ENCODE measurements around the gene ITGA5.
A peak's percentile ranks its signal among the peaks of the same experiment; 100 is the strongest.

ITGA5 gene

GRCh38 chr12:54412786-54413185 lies 6.3 kb downstream of the ITGA5 start:
- no peak for DNase-seq (ENCODE audit: low read depth in 2 of 3, low spot score in 1 of 3)

DNA sequence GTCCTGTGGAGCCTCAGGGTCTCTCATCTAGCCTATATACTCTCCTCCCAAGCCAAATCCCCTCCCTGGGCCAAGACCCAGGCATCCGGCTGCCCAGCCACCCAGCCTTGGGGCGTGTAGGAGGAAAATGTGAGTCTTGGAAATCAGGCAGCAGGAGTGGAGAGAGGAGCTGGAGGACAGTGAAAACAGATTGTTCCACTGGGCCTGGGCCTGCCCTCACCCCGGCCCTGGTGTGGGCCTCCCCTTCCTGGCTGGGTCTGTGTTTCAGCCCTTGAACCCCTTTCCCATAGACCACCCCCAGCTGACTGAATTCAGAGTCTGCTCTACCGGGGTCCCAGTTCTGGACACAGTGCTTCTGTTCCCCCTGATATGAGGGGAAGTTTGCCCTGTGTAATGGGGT lies 6.7 kb downstream of the ITGA5 start:
- DNase-seq (ENCODE audit: low read depth in 2 of 3, low spot score in 1 of 3) = no peak

- DNase-seq (ENCODE audit: low read depth in 2 of 3, low spot score in 1 of 3) = peak; percentile 33 to 68 (median 46)
Observed at GRCh38 chr12:54411391-54412241, 7.5 kb downstream of the ITGA5 start.

GRCh38 chr12:54409267-54409666 lies 9.8 kb downstream of the ITGA5 start:
- no peak for DNase-seq (ENCODE audit: low read depth in 2 of 3, low spot score in 1 of 3)

GRCh38 chr12:54407183-54407905 lies 11.7 kb downstream of the ITGA5 start:
- DNase-seq (ENCODE audit: low read depth in 2 of 3, low spot score in 1 of 3) = no peak

DNA sequence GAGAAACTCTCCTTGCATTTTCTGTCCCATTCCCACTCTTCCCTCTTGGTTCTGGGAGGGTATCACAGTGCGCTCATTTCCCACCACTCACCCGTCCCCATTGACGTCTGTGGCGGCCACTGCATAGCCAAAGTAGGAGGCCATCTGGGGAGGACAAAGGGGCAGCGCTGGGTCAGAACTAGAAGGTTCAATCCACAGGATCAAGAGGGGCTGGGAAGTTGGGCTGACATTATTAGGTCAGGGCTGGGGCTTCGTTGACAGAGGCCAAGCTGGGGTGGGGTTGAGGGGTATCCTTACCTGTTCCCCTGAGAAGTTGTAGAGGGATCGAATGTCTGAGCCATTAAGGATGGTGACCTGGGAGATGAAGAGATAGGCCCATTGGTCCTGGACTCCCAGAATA lies 13.5 kb downstream of the ITGA5 start:
- DNase-seq (ENCODE audit: low read depth in 2 of 3, low spot score in 1 of 3) = no peak

DNA sequence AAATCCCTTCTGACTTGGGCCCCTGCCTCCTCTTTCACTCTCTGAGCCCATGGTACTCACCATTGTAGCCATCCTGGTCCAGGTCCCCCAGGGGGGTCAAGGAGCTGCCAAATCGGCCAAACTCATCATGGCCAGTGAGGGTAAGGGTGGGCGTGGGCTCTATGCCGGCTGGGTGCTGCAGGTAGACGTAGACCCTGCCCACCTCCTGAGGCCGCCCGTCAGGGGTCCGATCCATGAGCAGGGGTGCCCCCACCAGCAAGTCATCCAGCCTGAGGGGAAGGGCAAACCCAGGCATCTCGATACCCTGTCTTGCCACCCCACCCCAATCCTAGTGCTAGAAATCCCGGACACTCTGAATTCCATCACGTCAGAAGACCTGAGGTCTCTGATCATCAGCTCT lies 14.0 kb downstream of the ITGA5 start:
- no peak for DNase-seq (ENCODE audit: low read depth in 2 of 3, low spot score in 1 of 3)

GRCh38 chr12:54404061-54405004 lies 14.7 kb downstream of the ITGA5 start:
- DNase-seq (ENCODE audit: low read depth in 2 of 3, low spot score in 1 of 3) = peak; percentile 37 to 73 (median 56)

DNA sequence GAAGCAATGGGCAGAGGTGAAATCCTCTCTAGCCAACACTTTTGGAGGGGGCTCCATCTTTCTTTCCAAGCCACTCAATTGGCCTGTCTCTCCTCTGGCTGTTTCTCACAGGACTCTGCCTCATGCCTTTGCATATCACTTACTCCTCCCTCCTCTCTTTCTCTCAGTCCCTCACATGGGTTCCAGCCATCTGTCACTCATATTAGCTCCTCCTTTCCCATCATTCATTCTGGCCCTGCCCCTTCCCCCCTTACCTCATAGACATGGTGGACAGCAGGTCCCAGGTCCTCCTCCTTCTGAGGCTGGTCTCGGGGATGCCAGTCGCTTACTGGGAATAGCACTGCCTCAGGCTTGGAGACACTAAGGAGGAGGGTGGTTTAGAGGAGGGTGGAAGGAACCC lies 17.9 kb downstream of the ITGA5 start:
- no peak for DNase-seq (ENCODE audit: low read depth in 2 of 3, low spot score in 1 of 3)

DNA sequence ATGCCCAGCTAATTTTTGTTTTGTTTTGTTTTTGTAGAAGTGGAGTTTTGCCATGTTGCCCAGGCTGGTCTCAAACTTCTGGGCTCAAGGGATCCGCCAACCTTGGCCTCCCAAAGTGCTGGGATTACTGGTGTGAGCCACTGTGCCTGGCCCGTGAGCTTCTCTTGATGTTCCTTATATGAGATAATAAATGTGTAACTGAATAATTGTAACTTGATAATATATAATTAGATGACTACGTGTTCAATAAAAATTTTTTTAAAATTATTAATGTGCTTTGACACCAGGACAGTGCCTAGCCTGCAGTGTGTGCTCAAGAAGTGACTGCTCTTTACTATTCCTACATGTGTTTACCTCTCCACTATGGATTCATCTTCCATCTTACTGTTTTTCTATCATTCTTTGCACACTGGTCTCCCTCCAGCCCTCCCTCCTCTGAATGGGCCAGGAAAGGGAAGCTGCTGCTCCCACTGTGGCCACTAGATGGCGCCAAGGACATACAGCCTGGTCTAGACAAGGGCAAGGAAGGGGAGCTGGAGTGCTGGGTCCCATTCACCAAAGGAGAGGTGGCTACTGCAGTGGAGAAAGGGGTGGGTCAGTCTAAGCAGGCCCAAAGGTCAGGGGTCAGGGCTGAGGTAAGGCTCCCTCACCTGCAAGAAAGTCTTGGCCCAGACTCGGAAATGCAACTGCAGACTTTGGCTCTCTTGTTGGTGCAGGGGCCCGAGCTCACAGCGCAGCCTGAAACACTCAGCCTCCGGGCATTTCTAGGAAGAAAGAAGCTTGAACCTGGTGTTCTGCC lies 19.9 kb downstream of the ITGA5 start:
- peak; percentile 76 to 96 (median 80) for DNase-seq (ENCODE audit: low read depth in 2 of 3, low spot score in 1 of 3)

- no peak for DNase-seq (ENCODE audit: low read depth in 2 of 3, low spot score in 1 of 3)
Observed at GRCh38 chr12:54398218-54398617, 20.8 kb downstream of the ITGA5 start.

- DNase-seq (ENCODE audit: low read depth in 2 of 3, low spot score in 1 of 3) = no peak
Observed at GRCh38 chr12:54397157-54397556, 21.9 kb downstream of the ITGA5 start.

DNA sequence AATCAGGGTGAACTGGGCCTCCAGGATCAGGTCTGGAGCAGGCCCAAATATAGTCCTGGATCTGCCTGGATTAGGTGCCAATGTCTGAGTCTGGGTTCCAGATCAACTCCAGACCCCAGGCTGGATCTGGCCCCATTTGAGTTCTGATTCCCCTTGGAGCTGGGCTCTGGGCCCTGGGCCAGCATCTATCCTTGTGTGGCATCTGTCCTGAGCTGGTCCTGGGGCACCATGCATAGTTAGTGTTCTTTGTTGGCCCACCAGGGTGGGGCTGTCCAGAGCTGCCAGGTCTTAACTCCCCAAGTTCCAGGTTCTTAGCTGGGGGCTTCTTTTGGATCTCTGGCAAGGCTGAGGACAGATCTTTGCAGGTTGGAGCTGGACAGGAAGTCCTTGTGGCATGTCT lies 23.5 kb downstream of the ITGA5 start:
- DNase-seq (ENCODE audit: low read depth in 2 of 3, low spot score in 1 of 3) = no peak

- no peak for DNase-seq (ENCODE audit: low read depth in 2 of 3, low spot score in 1 of 3)
Observed at GRCh38 chr12:54394986-54395385, 24.1 kb downstream of the ITGA5 start.

DNA sequence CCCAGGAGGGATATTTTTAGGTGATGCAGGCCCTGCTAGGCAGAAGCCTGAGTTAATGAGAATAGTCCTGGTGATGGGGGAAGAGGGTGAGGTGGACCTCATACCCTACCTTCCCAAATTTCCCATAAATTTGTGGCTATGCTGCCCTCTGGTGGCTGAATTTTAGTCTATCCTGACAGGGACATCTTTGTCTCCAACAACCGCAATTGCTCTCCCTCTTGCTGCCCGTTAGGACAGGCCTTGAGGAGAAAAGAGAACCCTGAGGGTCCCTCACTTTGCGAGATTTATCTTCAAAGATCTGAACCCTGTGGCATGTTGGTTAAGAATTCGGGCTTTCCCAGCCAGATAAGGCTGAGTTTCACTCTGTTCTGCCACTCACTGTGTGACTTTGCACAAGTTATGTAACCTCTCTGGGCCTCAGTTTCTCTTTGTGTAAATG lies 24.8 kb downstream of the ITGA5 start:
- DNase-seq (ENCODE audit: low read depth in 2 of 3, low spot score in 1 of 3) = peak in 1 of 3 donors; percentile 52

- DNase-seq (ENCODE audit: low read depth in 2 of 3, low spot score in 1 of 3) = no peak
Observed at GRCh38 chr12:54393743-54394142, 25.3 kb downstream of the ITGA5 start.

- no peak for DNase-seq (ENCODE audit: low read depth in 2 of 3, low spot score in 1 of 3)
Observed at GRCh38 chr12:54393207-54393609, 25.9 kb downstream of the ITGA5 start.

GRCh38 chr12:54392485-54393206 lies 26.4 kb downstream of the ITGA5 start:
- no peak for DNase-seq (ENCODE audit: low read depth in 2 of 3, low spot score in 1 of 3)

- peak in 2 of 3 donors; percentile 46 to 56 for DNase-seq (ENCODE audit: low read depth in 2 of 3, low spot score in 1 of 3)
Observed at GRCh38 chr12:54390668-54391551, 28.2 kb downstream of the ITGA5 start.
